Coronary artery (tissue), 2 donors: ENCODE measurements around the gene RANGAP1.

ENCODE experiments used
- DNase-seq: peaks from one replicate; pipeline ENCODE4 v3.0.0-alpha.2; 2017; ENCODE audit warnings: low spot score
- H3K27ac ChIP-seq, 2 donors: fragments of 200-600 bp; sonication (generic); one replicate each; pipeline ENCODE4 v1.5.1; 2016 to 2019
- H3K4me3 ChIP-seq: fragments of 200-600 bp; sonication (generic); 2 replicates; pipeline ENCODE4 v1.5.1; 2016; ENCODE audit warnings: mild to moderate bottlenecking, moderate library complexity
- TF ChIP-seq, protein P1 (sequence below): fragments of 200-600 bp; sonication (generic); IDR thresholded peaks from one replicate; pipeline ENCODE4 v1.5.1; 2019; ENCODE audit warnings: antibody characterized with exemption

RANGAP1 gene

DNA sequence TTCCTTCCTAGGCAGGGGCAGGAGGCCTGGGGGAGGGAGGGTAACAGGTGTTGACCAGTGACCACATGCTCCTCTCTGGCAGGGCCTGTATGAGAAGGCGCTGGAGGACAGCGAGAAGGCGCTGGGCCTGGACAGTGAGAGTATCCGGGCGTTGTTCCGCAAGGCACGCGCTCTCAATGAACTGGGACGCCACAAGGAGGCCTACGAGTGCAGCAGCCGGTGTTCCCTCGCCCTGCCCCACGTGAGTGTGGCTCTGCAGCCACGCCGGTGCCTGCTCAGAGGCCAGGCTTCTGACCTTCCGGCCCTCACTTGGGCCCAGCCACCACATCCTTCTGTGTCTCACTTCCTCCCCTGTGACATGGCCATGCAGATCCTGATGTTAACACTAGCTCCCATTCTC lies 41.1 kb upstream of the RANGAP1 start:
- no peak overlapping the region for H3K27ac ChIP-seq
- DNase-seq, result no peak
- TF ChIP-seq, protein P1, sequence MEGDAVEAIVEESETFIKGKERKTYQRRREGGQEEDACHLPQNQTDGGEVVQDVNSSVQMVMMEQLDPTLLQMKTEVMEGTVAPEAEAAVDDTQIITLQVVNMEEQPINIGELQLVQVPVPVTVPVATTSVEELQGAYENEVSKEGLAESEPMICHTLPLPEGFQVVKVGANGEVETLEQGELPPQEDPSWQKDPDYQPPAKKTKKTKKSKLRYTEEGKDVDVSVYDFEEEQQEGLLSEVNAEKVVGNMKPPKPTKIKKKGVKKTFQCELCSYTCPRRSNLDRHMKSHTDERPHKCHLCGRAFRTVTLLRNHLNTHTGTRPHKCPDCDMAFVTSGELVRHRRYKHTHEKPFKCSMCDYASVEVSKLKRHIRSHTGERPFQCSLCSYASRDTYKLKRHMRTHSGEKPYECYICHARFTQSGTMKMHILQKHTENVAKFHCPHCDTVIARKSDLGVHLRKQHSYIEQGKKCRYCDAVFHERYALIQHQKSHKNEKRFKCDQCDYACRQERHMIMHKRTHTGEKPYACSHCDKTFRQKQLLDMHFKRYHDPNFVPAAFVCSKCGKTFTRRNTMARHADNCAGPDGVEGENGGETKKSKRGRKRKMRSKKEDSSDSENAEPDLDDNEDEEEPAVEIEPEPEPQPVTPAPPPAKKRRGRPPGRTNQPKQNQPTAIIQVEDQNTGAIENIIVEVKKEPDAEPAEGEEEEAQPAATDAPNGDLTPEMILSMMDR, result no peak
- no peak overlapping the region for H3K4me3 ChIP-seq

DNA sequence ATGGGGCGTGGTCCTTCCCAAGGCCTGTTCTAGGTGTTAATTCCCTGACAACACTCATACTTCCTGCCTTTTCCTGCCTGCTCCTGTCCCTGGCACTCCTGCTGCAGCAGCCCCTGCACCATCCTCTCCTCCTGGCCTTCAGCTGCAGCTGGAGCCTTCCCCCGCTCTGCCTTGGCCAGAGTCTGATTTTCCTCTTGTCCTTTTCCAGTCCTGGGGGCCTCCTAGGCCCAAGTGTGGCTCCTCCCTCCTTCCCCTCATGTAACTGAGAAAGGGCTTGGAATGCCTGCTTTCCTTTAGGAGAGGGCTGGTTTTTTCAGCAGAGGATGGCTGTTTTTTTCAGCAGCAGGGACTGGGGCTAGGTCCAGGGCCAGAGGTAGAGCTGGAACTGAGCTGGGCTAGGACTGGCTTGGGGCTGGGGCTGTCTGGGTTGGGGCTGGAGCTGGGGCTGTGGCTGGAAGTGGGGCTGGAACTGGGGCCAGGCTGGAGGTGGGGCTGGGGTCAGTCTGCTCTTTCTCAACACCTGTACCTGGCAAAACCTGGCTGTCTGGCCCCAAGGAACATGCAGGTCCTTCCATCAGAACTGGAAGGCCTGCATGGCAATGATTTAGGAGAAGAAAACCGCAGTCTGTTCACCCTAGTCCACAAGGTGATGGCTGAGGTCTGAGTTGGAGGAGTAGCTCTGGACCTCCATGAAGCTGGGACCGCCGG lies 39.0 kb upstream of the RANGAP1 start:
- Histone ChIP-seq H3K4me3 (no peak overlapping the region), H3K27ac (no peak overlapping the region)
- DNase-seq, result no peak
- TF ChIP-seq, protein P1, result no peak

DNA sequence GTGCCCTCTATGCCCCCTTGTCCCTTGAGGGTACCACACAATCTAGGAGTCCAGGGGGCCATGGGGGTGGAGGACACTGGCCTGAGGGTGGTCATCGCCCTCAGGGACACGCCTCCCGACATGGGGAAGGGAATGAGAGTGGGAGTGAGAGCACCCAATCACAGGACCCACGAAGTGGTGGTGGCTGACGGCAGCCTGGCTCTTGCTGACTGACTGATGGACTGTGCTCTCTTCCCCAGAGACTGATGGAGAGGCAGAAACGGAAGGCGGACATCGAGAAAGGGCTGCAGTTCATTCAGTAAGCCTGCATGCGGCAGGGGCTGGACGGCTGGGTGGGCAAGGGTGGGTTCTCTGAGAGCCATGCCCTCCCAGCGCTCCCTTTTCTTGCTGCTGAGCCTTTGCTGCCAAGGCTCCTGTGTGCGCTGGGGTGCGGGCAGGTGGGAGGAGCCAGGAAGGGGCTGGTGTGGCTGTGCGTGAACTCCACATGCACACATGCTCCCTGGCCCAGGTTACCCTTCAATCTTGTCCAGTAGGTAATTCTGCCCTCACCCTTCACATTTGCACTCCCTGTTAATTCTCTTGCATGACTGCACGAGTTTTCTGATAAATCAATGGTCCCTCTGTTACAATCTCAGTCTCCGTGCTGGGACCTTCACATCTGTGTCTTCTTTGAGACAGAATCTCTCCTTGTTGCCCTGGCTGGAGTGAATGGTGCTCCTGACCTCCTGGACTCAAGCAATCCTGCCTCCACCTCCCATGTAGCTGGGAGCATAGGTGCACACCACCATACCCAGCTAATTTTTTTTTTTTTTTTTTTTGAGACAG lies 34.6 kb upstream of the RANGAP1 start:
- no peak overlapping the region for H3K27ac ChIP-seq
- TF ChIP-seq, protein P1, result no peak
- no peak for DNase-seq

DNA sequence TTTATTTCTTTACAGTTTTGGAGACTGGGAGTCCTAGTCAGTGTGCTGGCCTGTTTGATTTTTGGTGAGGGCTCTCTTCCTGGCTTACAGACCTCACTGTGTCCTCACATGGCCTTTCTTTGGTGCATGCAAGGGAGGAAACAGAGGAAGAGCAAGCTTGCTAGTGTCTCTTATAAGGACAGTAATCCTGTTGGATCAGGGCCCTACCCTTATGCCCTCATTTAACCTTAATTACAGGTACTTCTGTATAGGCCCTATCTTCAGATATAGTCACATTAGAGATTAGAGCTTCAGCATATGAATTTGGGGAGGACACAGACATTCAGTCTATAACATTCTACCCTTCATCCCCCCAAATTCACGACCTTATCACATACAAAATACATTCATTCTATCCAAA lies 29.6 kb upstream of the RANGAP1 start:
- DNase-seq, result no peak
- no peak overlapping the region for H3K27ac ChIP-seq
- TF ChIP-seq, protein P1, result no peak
- H3K4me3 ChIP-seq, result no peak overlapping the region

More for the DNA sequence above, 34.6 kb upstream of the RANGAP1 start:
- H3K4me3 ChIP-seq, result no peak overlapping the region

DNA sequence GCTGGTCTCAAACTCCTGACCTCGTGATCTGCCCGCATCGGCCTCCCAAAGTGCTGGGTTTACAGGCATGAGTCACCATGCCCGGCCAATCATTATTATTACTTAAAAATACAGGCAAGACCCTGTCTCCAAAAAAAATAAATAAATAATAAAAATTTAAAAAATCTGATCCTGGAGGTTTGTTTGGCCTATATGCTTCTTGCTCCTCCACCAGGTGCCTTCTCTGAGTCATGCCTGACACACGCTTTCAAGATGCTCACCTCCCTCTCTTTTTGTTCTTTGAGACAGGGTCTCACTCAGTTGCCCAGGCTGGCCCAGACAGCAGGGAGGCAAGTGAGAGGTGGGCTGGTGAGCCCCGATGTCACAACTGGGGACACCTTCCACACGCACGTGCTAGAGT lies 28.8 kb upstream of the RANGAP1 start:
- Histone ChIP-seq H3K27ac (no peak overlapping the region), H3K4me3 (no peak overlapping the region)
- TF ChIP-seq, protein P1, result no peak
- DNase-seq, result no peak

DNA sequence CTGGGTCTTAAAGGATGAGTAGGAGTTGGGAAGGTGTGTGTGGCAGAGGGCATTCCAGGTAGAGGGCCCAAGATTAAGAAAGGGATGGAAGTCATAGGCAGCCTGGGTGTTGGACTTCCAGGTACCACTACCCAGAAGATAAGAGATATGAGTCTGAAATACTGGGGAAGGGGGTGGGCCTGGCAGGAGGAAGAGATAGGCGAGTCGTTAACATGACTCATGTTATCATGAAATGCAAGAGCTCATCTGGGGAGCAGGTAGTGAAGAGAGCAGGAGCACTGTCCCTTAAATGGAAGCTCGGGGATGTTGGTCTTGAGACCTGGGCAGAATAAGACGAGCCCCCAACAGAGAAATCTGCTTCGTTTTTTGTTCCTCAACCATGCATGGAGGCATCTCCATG lies 25.5 kb upstream of the RANGAP1 start:
- Histone ChIP-seq H3K4me3 (no peak overlapping the region), H3K27ac (no peak overlapping the region)
- no peak for DNase-seq
- TF ChIP-seq, protein P1, result no peak
